GM10248 (cell line): ENCODE results near the gene P2RY4.

ENCODE experiments used
- CTCF ChIA-PET: fragments of 300-600 bp; sonication (Branson Sonifier 250); formaldehyde crosslinking; extraction: SDS; loops from one replicate; lab custom pipeline; 2021; ENCODE audit warnings: antibody characterized with exemption; lab: Yijun Ruan, JAX
- POLR2A ChIA-PET: fragments of 350-650 bp; sonication (Branson Sonifier 250); formaldehyde crosslinking; extraction: SDS; loops from one replicate; lab custom pipeline; 2020; ENCODE audit warnings: antibody characterized with exemption; lab: Yijun Ruan, JAX
- DNase-seq: peaks from one replicate; pipeline ENCODE4 v3.0.0; 2012; ENCODE audit errors: extremely low spot score
- CTCF ChIP-seq: IDR thresholded peaks from 2 replicates; pipeline ENCODE4 v1.5.1; 2012; ENCODE audit warnings: mild to moderate bottlenecking, low read depth; ENCODE audit errors: extremely low read depth, missing control alignments, control extremely low read depth

The P2RY4 gene

DNA sequence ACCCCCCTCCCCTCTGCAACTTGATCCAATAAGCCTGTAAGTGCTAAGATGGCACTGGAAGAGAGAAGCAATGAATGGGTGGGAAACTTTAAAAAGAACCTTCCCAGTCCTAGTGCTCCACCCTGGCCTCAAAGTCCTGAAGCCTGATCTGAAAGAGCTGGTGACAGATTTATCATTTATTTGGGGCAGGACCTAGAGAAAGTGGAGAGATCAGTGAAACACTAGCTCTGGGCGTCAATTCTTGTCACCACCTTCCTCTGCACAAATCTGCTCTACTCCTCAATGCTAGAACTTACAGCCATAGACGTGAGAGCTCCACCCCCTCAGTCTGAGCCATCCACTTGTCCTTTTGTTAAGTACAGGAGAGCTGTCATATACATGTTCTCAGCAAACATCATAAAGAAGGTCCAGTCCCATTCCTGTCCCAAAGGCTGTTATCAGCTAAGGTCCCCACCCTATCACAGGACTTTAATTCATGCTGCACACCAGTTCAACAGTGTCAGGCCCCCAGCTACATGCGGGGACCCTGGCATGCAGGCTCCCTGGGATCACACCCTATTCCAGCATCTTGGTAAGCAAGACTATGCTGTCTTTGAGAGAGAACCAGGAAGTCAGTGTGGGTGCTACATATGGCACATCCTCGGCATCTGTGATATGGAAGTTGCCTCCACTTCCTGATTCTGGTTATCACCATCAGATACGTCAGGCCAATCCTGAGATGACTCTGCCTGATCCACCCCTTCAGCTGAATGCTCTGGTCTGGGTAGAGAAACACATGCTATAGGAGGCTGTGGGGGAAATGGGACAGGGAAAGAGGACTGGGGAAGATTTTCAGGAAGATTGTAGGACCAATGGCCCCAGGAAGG, 2.3 kb downstream of the P2RY4 start:
- CTCF ChIA-PET, result interaction anchor here (1.4 kb wide), 1 partner anchor 13 kb away, joined by 3 read pairs; no protein-coding TSS in a partner anchor
- no peak for TF ChIP-seq CTCF
- POLR2A ChIA-PET, result no interaction called here
- no peak for DNase-seq

- POLR2A ChIA-PET, result no interaction called here
- CTCF ChIA-PET, result no interaction called here
- no peak for TF ChIP-seq CTCF
- no peak for DNase-seq
Observed at GRCh38 chrX:70255452-70255851, 4.6 kb downstream of the P2RY4 start.

GRCh38 chrX:70254909-70255308, 5.1 kb downstream of the P2RY4 start:
- TF ChIP-seq CTCF, result no peak
- ChIA-PET CTCF (no interaction called here), POLR2A (no interaction called here)
- DNase-seq, result no peak

GRCh38 chrX:70254063-70254400, 6.0 kb downstream of the P2RY4 start:
- POLR2A ChIA-PET, result no interaction called here
- TF ChIP-seq CTCF, result no peak
- no peak for DNase-seq
- CTCF ChIA-PET, result no interaction called here

GRCh38 chrX:70253377-70254062, 6.5 kb downstream of the P2RY4 start:
- no peak for DNase-seq
- ChIA-PET CTCF (interaction anchor here (0.8 kb wide), 1 partner anchor 9 kb away, joined by 3 read pairs; no protein-coding TSS in a partner anchor), POLR2A (no interaction called here)
- no peak for TF ChIP-seq CTCF

DNA sequence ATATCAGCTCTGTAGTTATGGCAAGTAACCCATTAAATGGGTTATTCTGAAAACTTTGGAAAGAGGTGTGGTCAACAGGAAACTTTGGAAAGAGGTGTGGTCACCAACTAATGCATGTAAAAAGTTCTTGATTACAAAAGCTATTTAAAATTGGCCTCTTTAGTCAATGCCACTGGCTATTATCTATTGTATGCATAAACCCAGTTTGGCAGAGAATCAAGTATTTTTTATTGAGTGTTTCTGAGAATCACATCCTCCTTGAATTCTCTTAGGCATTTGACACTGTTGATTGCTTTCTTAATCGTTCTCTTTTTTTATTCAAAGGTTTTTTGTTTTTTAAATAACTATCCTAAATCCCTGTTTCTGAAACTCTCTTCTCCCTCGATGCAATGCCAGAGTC, 7.5 kb downstream of the P2RY4 start:
- CTCF ChIA-PET, result interaction anchor here (0.8 kb wide), 1 partner anchor 10 kb away, joined by 3 read pairs; no protein-coding TSS in a partner anchor
- no peak for TF ChIP-seq CTCF
- POLR2A ChIA-PET, result no interaction called here
- DNase-seq, result no peak
